Neutrophil (primary cell): ENCODE measurements around the gene CCSER1.

Experiments
- H3K27ac ChIP-seq: fragments of 200-600 bp; sonication (generic); 2 replicates; pipeline ENCODE4 v1.5.1; 2016; ENCODE audit warnings: mild to moderate bottlenecking, moderate library complexity
- H3K27me3 ChIP-seq: fragments of 200-600 bp; sonication (generic); 2 replicates; pipeline ENCODE4 v1.6.0; 2016; ENCODE audit warnings: mild to moderate bottlenecking
- H3K36me3 ChIP-seq: fragments of 200-600 bp; sonication (generic); 2 replicates; pipeline ENCODE4 v1.5.1; 2017
- H3K4me1 ChIP-seq, 2 experiments: fragments of 200-600 bp in 1 of 2; sonication (generic) in 1 of 2; 1 replicate in 1 of 2; 2 replicates in 1 of 2; pipeline versions ENCODE4 v1.5.1 to v1.6.1; 2013 to 2016; ENCODE audit warnings: low read depth in 1 of 2, low read length in 1 of 2, mild to moderate bottlenecking in 1 of 2, moderate library complexity in 1 of 2; ENCODE audit not compliant: control insufficient read depth in 1 of 2, insufficient read depth in 1 of 2
- H3K4me3 ChIP-seq, 2 experiments: fragments of 200-600 bp in 1 of 2; sonication (generic) in 1 of 2; 1 replicate in 1 of 2; 2 replicates in 1 of 2; pipeline ENCODE4 v1.5.1; 2013 to 2016; ENCODE audit warnings: low read depth in 1 of 2, low read length in 1 of 2, mild to moderate bottlenecking in 1 of 2, moderate library complexity in 1 of 2
- H3K9me3 ChIP-seq: fragments of 200-600 bp; sonication (generic); 2 replicates; pipeline ENCODE4 v1.5.1; 2016
- TF ChIP-seq, protein P1 (sequence below): fragments of 200-600 bp; sonication (generic); IDR thresholded peaks from 2 replicates; pipeline ENCODE4 v1.5.1; 2016; ENCODE audit warnings: antibody characterized with exemption

Gene CCSER1

DNA sequence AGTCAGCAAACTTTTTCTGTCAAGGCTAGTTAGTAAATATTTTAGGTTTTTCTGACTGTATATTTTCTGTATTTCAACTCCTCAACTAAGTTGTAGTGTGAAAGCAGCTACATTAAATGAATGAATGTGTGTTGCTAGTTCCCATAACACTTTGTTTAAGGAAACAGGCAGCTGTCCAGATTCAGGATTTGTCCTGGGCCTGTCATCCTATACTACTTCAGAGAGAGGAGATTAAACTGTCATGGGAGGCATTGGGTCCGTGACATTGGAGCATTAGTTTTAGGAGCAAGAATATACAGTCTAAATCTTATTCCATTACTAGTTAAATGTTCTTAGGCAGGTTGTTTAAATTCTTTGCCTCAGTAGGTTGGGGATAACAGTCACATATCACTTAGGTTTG lies 516.0 kb downstream of the CCSER1 start:
- H3K4me1 ChIP-seq = no peaks in the 10 kb centered on the region
- no peak overlapping the region for H3K4me3 ChIP-seq
- H3K36me3 ChIP-seq = no peaks in the 10 kb centered on the region
- no peaks in the 10 kb centered on the region for H3K9me3 ChIP-seq
- TF ChIP-seq, protein P1, sequence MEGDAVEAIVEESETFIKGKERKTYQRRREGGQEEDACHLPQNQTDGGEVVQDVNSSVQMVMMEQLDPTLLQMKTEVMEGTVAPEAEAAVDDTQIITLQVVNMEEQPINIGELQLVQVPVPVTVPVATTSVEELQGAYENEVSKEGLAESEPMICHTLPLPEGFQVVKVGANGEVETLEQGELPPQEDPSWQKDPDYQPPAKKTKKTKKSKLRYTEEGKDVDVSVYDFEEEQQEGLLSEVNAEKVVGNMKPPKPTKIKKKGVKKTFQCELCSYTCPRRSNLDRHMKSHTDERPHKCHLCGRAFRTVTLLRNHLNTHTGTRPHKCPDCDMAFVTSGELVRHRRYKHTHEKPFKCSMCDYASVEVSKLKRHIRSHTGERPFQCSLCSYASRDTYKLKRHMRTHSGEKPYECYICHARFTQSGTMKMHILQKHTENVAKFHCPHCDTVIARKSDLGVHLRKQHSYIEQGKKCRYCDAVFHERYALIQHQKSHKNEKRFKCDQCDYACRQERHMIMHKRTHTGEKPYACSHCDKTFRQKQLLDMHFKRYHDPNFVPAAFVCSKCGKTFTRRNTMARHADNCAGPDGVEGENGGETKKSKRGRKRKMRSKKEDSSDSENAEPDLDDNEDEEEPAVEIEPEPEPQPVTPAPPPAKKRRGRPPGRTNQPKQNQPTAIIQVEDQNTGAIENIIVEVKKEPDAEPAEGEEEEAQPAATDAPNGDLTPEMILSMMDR = no peak
- no peaks in the 10 kb centered on the region for H3K27me3 ChIP-seq
- no peak overlapping the region for H3K27ac ChIP-seq

GRCh38 chr4:90648311-90648710 lies 521.1 kb downstream of the CCSER1 start:
- H3K36me3 ChIP-seq = no peaks in the 10 kb centered on the region
- no peaks in the 10 kb centered on the region for H3K4me1 ChIP-seq
- H3K4me3 ChIP-seq = no peak overlapping the region
- H3K27ac ChIP-seq = no peak overlapping the region
- no peaks in the 10 kb centered on the region for H3K27me3 ChIP-seq
- no peaks in the 10 kb centered on the region for H3K9me3 ChIP-seq
- TF ChIP-seq, protein P1 = no peak

DNA sequence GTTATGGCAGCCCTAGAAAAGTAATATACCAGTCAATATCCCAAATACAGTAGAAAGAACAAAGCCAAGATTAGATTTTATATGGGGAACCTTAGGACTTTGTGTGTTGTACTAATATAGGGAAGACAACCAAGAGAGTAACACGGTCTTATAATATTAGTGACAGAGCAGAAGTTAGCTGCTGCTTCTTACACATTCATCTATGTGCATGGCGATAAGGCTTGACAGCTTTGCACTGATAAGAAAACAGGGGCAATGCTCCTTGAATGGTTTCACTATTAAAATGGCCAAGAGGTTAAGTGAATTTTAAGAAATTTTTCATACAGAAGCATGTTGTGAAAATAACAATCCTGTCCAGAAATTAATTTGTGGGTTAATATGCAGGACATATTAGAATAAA lies 521.6 kb downstream of the CCSER1 start:
- H3K9me3 ChIP-seq = no peaks in the 10 kb centered on the region
- no peaks in the 10 kb centered on the region for H3K4me1 ChIP-seq
- H3K27me3 ChIP-seq = no peaks in the 10 kb centered on the region
- no peaks in the 10 kb centered on the region for H3K36me3 ChIP-seq
- H3K27ac ChIP-seq = no peak overlapping the region
- TF ChIP-seq, protein P1 = no peak
- no peak overlapping the region for H3K4me3 ChIP-seq

- no peaks in the 10 kb centered on the region for H3K9me3 ChIP-seq
- H3K36me3 ChIP-seq = no peaks in the 10 kb centered on the region
- H3K27me3 ChIP-seq = no peaks in the 10 kb centered on the region
- no peaks in the 10 kb centered on the region for H3K4me1 ChIP-seq
- H3K4me3 ChIP-seq = no peak overlapping the region
- TF ChIP-seq, protein P1 = no peak
- H3K27ac ChIP-seq = no peak overlapping the region
These were observed 533.5 kb downstream of the CCSER1 start for GRCh38 chr4:90660672-90661071.

GRCh38 chr4:90670183-90670582 lies 543.0 kb downstream of the CCSER1 start:
- H3K4me3 ChIP-seq = no peak overlapping the region
- no peak overlapping the region for H3K27ac ChIP-seq
- no peaks in the 10 kb centered on the region for H3K4me1 ChIP-seq
- TF ChIP-seq, protein P1 = no peak
- H3K36me3 ChIP-seq = no peaks in the 10 kb centered on the region
- H3K27me3 ChIP-seq = no peaks in the 10 kb centered on the region
- no peaks in the 10 kb centered on the region for H3K9me3 ChIP-seq

DNA sequence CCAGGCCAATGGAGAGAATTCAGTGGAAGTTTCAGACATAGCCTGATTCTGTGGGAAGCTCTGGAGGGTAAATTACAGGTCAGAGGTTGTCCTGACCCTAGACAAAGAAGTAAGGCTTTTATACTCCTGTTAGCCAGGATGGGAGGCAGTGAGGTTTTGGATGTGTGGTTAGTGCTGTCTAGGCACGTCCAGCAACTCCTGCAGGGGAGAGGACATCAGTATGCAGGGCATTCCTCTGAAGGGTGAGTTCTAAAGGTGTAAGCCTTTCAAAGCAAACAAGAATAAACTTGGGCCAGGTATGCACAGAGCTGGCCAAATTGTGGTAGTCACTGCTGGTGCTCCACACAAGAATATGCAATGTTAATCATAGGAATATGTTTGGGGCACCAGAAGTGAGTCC lies 562.5 kb downstream of the CCSER1 start:
- TF ChIP-seq, protein P1 = no peak
- Histone ChIP-seq H3K9me3 (no peaks in the 10 kb centered on the region), H3K27me3 (no peaks in the 10 kb centered on the region), H3K4me3 (no peak overlapping the region), H3K4me1 (no peaks in the 10 kb centered on the region), H3K27ac (no peak overlapping the region), H3K36me3 (no peaks in the 10 kb centered on the region)
